K562 (cell line): ENCODE measurements around the gene RNF207. TPM values are rescaled to one million over a fixed set of nuclear protein-coding genes. Genes with fewer than 3 reads are reported as not detected.

ENCODE experiments used
- CBX8 ChIP-seq: fragments of 200-600 bp; sonication (generic); IDR thresholded peaks from 2 replicates; pipeline ENCODE4 v1.6.1; 2012; ENCODE audit warnings: borderline replicate concordance, mixed run types, low read depth, mild to moderate bottlenecking, moderate library complexity, mixed read lengths, low read length, control low read depth, inconsistent platforms; ENCODE audit not compliant: poor library complexity, severe bottlenecking; ENCODE audit errors: extremely low read depth
- ETV5 ChIP-seq: sonication (generic); formaldehyde crosslinking; IDR thresholded peaks from 2 replicates; pipeline ENCODE4 v1.4.0; 2020; ENCODE audit warnings: low read depth, mild to moderate bottlenecking, missing genetic modification reagents
- GATA2 ChIP-seq: sonication (generic); formaldehyde crosslinking; IDR thresholded peaks from 2 replicates; pipeline ENCODE4 v1.4.0; 2020; ENCODE audit warnings: mild to moderate bottlenecking, missing genetic modification reagents
- GTF2A2 ChIP-seq: IDR thresholded peaks from 2 replicates; pipeline ENCODE4 v1.6.1; 2016; ENCODE audit warnings: mild to moderate bottlenecking, missing genetic modification characterization, missing compliant biosample characterization
- HNRNPLL ChIP-seq: fragments of 200-400 bp; formaldehyde crosslinking; IDR thresholded peaks from 2 replicates; pipeline ENCODE4 v1.6.1; 2017; ENCODE audit warnings: low read length, low read depth, mild to moderate bottlenecking; ENCODE audit not compliant: poor library complexity, severe bottlenecking
- MCM5 ChIP-seq: fragments of 450-650 bp; IDR thresholded peaks from 2 replicates; pipeline ENCODE4 v1.6.1; 2016; ENCODE audit warnings: low read depth
- MEF2D ChIP-seq: conservative IDR thresholded peaks from 2 replicates; pipeline ENCODE4 v1.6.1; 2016; ENCODE audit warnings: low read depth, missing genetic modification characterization, missing compliant biosample characterization
- MYBL2 ChIP-seq, 2 experiments: fragments of 450-650 bp in 1 of 2; sonication (generic) in 1 of 2; formaldehyde crosslinking in 1 of 2; IDR thresholded peaks; 2 replicates each; pipeline versions ENCODE4 v1.6.1 to v1.8.1; 2017 to 2022; ENCODE audit warnings: borderline replicate concordance in 1 of 2, inconsistent platforms in 1 of 2, low read depth in 1 of 2, mild to moderate bottlenecking in 1 of 2, missing genetic modification reagents in 1 of 2, moderate library complexity in 1 of 2
- NCOR1 ChIP-seq: fragments of 450-650 bp; IDR thresholded peaks from 2 replicates; pipeline ENCODE4 v1.6.1; 2016; ENCODE audit warnings: mild to moderate bottlenecking, moderate library complexity
- PML ChIP-seq: IDR thresholded peaks from 2 replicates; pipeline ENCODE4 v1.6.1; 2012; ENCODE audit warnings: low read length, inconsistent platforms
- ZBTB8A ChIP-seq: fragments of 450-650 bp; IDR thresholded peaks from 2 replicates; pipeline ENCODE4 v1.6.1; 2018; ENCODE audit warnings: mild to moderate bottlenecking, moderate library complexity; ENCODE audit not compliant: partially characterized antibody
- ZNF175 ChIP-seq: fragments of 200-800 bp; sonication (Bioruptor generic); IDR thresholded peaks from 2 replicates; pipeline ENCODE4 v1.6.1; 2016; ENCODE audit warnings: low read depth, mild to moderate bottlenecking, missing genetic modification characterization, missing compliant biosample characterization
- polyA plus RNA-seq, 8 experiments: library from polyadenylated mRNA; depleted of rRNA in 4 of 8; stranded (reverse) in 5 of 8; unstranded in 3 of 8; fragments of >200 nt; fragmentation: Nextera tagmentation in 2 of 8; fragmentation: Illumina TruSeq in 1 of 8; extraction: Ambion mirVana in 2 of 8; extraction: Trizol in 1 of 8; gene quantifications; 2 replicates each; pipeline versions ENCODE4 v1.2.1 to v1.2.3, GENCODE V29; 2011 to 2014; ENCODE audit warnings: inconsistent platforms in 1 of 8, missing spikeins in 1 of 8
- total RNA-seq, 7 experiments: library from RNA; depleted of rRNA in 6 of 7; stranded (reverse); fragments of >200 nt in 6 of 7; fragmentation: Illumina TruSeq in 2 of 7; extraction: Trizol in 2 of 7; gene quantifications; 2 replicates each; pipeline versions ENCODE4 v1.2.1 to v1.2.3, GENCODE V29; 2011 to 2021; ENCODE audit warnings: low replicate concordance in 1 of 7
- TF ChIP-seq, protein P1 (sequence below): fragments of 450-650 bp; IDR thresholded peaks from 2 replicates; pipeline ENCODE4 v1.6.1; 2018; ENCODE audit warnings: mild to moderate bottlenecking, low read depth; ENCODE audit not compliant: partially characterized antibody
- TF ChIP-seq, protein P2 (sequence below): fragments of 450-650 bp; formaldehyde crosslinking; IDR thresholded peaks from 2 replicates; pipeline ENCODE4 v1.4.0; 2022; ENCODE audit warnings: missing genetic modification characterization
- TF ChIP-seq, protein P3 (sequence below): sonication (generic); formaldehyde crosslinking; IDR thresholded peaks from 2 replicates; pipeline ENCODE4 v1.8.0; 2022; ENCODE audit warnings: mild to moderate bottlenecking, missing genetic modification reagents
- TF ChIP-seq, protein P4 (sequence below), 3 experiments: IDR thresholded peaks in 2 of 3; conservative IDR thresholded peaks in 1 of 3; 2 replicates each; pipeline ENCODE4 v1.5.1; 2011 to 2012; ENCODE audit warnings: low read length in 3 of 3, mild to moderate bottlenecking in 3 of 3, control low read depth in 2 of 3, improper control_type of control experiment in 1 of 3, inconsistent platforms in 1 of 3, low read depth in 1 of 3, mixed read lengths in 1 of 3, moderate library complexity in 1 of 3; ENCODE audit not compliant: insufficient read depth in 2 of 3
- TF ChIP-seq, protein P5 (sequence below): fragments of 250-450 bp; sonication (Bioruptor Pico); IDR thresholded peaks from 2 replicates; pipeline ENCODE4 v1.8.0; 2021; ENCODE audit warnings: moderate library complexity, mild to moderate bottlenecking, inconsistent platforms

Gene RNF207
- total and polyA plus RNA-seq, 9 of the 15 experiments (the other 6 are each of a cell fraction or from before 2014, with no cell fraction given): 2.7 to 30.6 (median 12.9) TPM

DNA sequence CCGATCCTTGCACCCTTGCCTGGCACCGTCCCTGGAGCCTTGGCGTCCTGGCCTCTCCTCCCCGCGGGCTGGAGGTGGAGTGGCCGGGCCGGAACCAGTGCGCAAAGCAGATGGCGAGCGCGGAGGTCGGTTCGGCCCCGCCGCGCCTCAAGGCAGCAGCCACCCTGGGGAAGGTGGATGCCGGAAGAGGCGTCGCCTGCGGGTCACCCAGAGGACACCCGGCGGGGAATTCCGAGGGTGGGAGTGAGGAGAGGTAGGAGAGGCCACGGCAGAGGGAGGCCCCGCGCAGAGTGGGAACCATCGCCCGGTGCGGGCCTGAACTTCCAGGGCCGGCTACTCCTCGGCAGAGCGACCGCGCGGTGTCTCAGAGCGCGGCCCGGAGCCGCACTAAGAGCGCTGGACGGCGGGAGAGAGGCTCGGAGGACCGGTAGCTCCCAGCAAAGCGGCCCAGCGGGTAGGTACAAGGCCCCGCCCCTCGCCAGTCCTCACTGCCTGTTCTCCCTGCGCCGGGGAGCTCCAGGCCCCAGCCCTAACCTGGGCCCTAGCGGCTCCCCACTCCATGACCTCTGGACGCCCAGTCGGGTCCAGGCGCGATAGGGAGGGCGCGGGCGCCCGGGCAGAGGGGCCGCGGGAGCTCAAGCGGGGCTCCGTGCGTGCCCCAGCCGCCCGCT is at the start of gene RNF207 (continued):
- TF ChIP-seq MEF2D: no peak
- no peak for TF ChIP-seq ZBTB8A
- peak; percentile 36 for TF ChIP-seq HNRNPLL
- no peak for TF ChIP-seq MYBL2 (IDR thresholded peaks at IDR 0.05; ENCODE audit: low read depth)
- TF ChIP-seq MYBL2 (CRISPR knock-in tag; IDR thresholded peaks at IDR 0.05; ENCODE audit: borderline replicate concordance): no peak
- TF ChIP-seq, protein P1, sequence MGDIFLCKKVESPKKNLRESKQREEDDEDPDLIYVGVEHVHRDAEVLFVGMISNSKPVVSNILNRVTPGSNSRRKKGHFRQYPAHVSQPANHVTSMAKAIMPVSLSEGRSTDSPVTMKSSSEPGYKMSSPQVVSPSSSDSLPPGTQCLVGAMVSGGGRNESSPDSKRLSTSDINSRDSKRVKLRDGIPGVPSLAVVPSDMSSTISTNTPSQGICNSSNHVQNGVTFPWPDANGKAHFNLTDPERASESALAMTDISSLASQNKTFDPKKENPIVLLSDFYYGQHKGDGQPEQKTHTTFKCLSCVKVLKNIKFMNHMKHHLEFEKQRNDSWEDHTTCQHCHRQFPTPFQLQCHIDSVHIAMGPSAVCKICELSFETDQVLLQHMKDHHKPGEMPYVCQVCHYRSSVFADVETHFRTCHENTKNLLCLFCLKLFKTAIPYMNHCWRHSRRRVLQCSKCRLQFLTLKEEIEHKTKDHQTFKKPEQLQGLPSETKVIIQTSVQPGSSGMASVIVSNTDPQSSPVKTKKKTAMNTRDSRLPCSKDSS: no peak
- TF ChIP-seq, protein P2, sequence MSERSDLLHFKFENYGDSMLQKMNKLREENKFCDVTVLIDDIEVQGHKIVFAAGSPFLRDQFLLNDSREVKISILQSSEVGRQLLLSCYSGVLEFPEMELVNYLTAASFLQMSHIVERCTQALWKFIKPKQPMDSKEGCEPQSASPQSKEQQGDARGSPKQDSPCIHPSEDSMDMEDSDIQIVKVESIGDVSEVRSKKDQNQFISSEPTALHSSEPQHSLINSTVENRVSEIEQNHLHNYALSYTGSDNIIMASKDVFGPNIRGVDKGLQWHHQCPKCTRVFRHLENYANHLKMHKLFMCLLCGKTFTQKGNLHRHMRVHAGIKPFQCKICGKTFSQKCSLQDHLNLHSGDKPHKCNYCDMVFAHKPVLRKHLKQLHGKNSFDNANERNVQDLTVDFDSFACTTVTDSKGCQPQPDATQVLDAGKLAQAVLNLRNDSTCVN (CRISPR knock-in tag): no peak
- no peak for TF ChIP-seq PML
- TF ChIP-seq CBX8: no peak
- TF ChIP-seq, protein P3, sequence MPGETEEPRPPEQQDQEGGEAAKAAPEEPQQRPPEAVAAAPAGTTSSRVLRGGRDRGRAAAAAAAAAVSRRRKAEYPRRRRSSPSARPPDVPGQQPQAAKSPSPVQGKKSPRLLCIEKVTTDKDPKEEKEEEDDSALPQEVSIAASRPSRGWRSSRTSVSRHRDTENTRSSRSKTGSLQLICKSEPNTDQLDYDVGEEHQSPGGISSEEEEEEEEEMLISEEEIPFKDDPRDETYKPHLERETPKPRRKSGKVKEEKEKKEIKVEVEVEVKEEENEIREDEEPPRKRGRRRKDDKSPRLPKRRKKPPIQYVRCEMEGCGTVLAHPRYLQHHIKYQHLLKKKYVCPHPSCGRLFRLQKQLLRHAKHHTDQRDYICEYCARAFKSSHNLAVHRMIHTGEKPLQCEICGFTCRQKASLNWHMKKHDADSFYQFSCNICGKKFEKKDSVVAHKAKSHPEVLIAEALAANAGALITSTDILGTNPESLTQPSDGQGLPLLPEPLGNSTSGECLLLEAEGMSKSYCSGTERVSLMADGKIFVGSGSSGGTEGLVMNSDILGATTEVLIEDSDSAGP (CRISPR knock-in tag): no peak
- peak; percentile 28 for TF ChIP-seq NCOR1
- TF ChIP-seq, protein P4, sequence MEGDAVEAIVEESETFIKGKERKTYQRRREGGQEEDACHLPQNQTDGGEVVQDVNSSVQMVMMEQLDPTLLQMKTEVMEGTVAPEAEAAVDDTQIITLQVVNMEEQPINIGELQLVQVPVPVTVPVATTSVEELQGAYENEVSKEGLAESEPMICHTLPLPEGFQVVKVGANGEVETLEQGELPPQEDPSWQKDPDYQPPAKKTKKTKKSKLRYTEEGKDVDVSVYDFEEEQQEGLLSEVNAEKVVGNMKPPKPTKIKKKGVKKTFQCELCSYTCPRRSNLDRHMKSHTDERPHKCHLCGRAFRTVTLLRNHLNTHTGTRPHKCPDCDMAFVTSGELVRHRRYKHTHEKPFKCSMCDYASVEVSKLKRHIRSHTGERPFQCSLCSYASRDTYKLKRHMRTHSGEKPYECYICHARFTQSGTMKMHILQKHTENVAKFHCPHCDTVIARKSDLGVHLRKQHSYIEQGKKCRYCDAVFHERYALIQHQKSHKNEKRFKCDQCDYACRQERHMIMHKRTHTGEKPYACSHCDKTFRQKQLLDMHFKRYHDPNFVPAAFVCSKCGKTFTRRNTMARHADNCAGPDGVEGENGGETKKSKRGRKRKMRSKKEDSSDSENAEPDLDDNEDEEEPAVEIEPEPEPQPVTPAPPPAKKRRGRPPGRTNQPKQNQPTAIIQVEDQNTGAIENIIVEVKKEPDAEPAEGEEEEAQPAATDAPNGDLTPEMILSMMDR (IDR thresholded peaks at IDR 0.05 in 2 of 3, conservative IDR thresholded peaks at IDR 0.05 in 1 of 3; ENCODE audit: insufficient read depth in 2 of 3, low read depth in 1 of 3, low read length in 3 of 3): no peak
- TF ChIP-seq ETV5: peak; percentile 85
- no peak for TF ChIP-seq GATA2
- TF ChIP-seq ZNF175 (CRISPR knock-in tag): no peak
- no peak for TF ChIP-seq GTF2A2 (tag)
- TF ChIP-seq, protein P5, sequence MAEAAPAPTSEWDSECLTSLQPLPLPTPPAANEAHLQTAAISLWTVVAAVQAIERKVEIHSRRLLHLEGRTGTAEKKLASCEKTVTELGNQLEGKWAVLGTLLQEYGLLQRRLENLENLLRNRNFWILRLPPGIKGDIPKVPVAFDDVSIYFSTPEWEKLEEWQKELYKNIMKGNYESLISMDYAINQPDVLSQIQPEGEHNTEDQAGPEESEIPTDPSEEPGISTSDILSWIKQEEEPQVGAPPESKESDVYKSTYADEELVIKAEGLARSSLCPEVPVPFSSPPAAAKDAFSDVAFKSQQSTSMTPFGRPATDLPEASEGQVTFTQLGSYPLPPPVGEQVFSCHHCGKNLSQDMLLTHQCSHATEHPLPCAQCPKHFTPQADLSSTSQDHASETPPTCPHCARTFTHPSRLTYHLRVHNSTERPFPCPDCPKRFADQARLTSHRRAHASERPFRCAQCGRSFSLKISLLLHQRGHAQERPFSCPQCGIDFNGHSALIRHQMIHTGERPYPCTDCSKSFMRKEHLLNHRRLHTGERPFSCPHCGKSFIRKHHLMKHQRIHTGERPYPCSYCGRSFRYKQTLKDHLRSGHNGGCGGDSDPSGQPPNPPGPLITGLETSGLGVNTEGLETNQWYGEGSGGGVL: no peak
- TF ChIP-seq MCM5: no peak
